ENCODE measurements around the gene REEP5. TPM values are rescaled to one million over a fixed set of nuclear protein-coding genes. Genes with fewer than 3 reads are reported as not detected.
"Not testable (repeated sequence)": the region's sequence is repeated elsewhere in the genome, so short reads cannot be mapped to it uniquely, and the experiment has no call there.

REEP5 gene
- total RNA-seq, 1 experiment from 2014 or later = 57.0 TPM

- Histone ChIP-seq H3K4me1 (replicated peaks) (peaks cover 17% of the 10 kb centered on the region), H3K27ac (no peak overlapping the region), H3K9me3 (replicated peaks) (no peaks in the 10 kb centered on the region), H3K4me3 (peak overlapping the region; percentile 68), H3K36me3 (peaks cover 52% of the 10 kb centered on the region), H3K27me3 (replicated peaks) (no peaks in the 10 kb centered on the region)
- DNase-seq (ENCODE audit: low read depth in 1 of 2, low spot score in 2 of 2) = no peak
Measured at GRCh38 chr5:112862085-112862484, 59.9 kb downstream of the REEP5 start.

DNA sequence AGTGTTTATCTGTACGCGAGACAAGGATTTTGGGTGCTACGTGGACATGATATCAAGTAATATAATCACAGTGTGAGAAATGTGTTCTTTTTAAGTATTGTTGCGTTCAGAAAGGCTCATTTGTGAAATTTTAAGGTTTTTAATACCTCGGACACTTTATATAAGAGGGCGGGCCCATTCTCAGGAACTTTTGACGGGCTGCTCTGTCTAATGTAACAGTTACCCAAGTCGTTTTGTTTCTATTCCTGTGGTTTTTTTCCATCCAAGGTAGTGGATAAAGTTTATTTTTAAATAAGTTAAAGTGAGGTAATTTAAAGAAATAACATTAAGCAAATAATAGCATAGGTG is 60.4 kb downstream of the REEP5 start:
- peak overlapping the region; percentile 68 for H3K4me3 ChIP-seq
- no peaks in the 10 kb centered on the region for H3K9me3 ChIP-seq (replicated peaks)
- peaks cover 47% of the 10 kb centered on the region for H3K36me3 ChIP-seq
- DNase-seq (ENCODE audit: low read depth in 1 of 2, low spot score in 2 of 2) = no peak
- H3K27ac ChIP-seq = peak overlapping the region; percentile 2; the same call in 1 of the 2 replicates
- no peaks in the 10 kb centered on the region for H3K27me3 ChIP-seq (replicated peaks)
- peaks cover 17% of the 10 kb centered on the region for H3K4me1 ChIP-seq (replicated peaks)

DNA sequence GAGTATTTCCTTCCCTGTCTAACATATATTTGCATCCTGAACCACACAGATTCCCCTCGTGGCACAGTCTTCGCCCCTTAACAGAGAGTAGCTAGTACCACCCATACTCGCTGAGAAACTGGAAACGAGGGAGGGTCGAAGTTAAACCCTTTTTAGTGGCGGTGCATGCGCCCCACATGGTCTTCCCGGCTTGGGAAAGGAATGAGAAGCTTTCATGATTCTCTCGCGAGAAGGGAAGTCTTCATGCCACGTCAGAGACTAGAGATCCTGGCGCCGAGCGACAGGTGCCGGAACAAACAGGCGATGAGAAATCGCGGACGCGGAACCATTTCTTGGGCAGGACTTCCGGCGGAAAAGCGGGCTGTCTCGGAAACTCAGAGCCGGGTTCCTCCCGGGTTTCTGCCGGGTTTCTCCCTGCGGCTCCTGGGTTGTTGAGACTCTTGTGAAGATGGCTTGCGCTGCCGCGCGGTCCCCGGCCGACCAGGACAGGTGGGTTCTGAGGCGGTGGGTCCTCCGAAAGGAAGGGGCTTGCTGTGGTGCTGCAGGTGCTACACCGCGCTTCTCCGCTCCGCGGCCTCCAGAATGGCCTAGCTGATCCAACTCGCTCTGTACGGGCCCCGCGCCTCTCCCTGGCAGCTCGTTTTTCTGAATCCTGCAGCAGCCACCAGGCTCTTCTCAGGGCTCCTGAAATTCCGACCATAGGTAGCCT is 60.9 kb downstream of the REEP5 start, which contains the start of gene SRP19:
SRP19 (plus strand) TSS at position 359 of the 709 bp plus-strand sequence; CDS start at position 449, 90 bp downstream.
- peak within 1 kb of the TSS; percentile 44 for H3K27ac ChIP-seq
- no peaks in the 10 kb centered on the region for H3K27me3 ChIP-seq (replicated peaks)
- peaks cover 42% of the 10 kb centered on the region for H3K36me3 ChIP-seq
- peak within 1 kb of the TSS; percentile 68 for H3K4me3 ChIP-seq
- DNase-seq (ENCODE audit: low read depth in 1 of 2, low spot score in 2 of 2) = peak; percentile 94 to 97
- H3K9me3 ChIP-seq (replicated peaks) = no peaks in the 10 kb centered on the region
- peaks cover 17% of the 10 kb centered on the region for H3K4me1 ChIP-seq (replicated peaks)

- H3K4me1 ChIP-seq (replicated peaks) = peaks cover 17% of the 10 kb centered on the region
- not testable (repeated sequence) for H3K9me3 ChIP-seq (replicated peaks); H3K27me3 ChIP-seq (replicated peaks); DNase-seq (ENCODE audit: low read depth in 1 of 2, low spot score in 2 of 2)
- H3K4me3 ChIP-seq = peak overlapping the region; percentile 68
- H3K36me3 ChIP-seq = peaks cover 39% of the 10 kb centered on the region
- peak overlapping the region; percentile 44 for H3K27ac ChIP-seq
Measured at GRCh38 chr5:112860571-112860928, 61.5 kb downstream of the REEP5 start.

DNA sequence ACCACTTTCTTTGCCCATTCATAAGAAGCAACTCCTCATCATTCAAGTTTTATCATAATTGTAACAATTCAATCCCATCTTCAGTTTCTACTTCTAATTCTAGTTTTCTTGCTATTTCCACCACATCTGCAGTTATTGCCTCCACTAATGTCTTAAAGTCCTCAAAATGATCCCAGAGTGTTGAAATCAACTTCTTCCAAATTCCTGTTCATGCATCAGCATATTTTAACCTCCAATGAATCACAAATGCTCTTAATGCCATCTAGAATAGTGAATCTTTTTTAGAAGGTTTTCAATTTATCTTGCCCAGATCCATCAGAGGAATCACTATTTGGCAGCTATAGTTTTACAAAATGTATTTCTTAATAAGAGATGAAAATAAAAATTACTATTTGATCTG is 64.2 kb downstream of the REEP5 start:
- Histone ChIP-seq H3K4me3 (no peak overlapping the region), H3K4me1 (replicated peaks) (peaks cover 12% of the 10 kb centered on the region), H3K9me3 (replicated peaks) (0 out of 2 replicates have a peak, but pooled peaks cover 3% of the 10 kb centered on the region), H3K27ac (no peak overlapping the region), H3K36me3 (peaks cover 12% of the 10 kb centered on the region), H3K27me3 (replicated peaks) (no peaks in the 10 kb centered on the region)
- DNase-seq (ENCODE audit: low read depth in 1 of 2, low spot score in 2 of 2) = no peak

DNA sequence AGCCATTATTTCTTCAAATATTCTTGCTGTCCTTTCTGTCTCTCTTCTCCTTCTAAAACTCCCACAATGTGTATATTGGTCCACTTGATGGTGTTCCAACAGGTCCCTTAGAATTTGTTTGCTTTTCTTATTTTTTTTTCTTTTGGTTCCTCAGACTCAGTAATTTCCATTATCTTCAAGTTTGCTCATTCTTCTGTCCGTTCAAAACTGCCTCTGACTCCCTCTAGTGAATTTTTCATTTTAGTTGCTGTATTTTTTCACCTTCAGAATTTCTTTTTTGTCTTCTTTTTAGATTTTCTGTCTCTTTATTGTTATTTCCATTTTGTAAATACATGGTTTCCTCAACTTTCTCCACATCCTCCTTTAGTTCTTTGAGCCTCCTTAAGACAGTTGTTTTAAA is 67.4 kb downstream of the REEP5 start:
- H3K27me3 ChIP-seq (replicated peaks) = no peaks in the 10 kb centered on the region
- H3K4me3 ChIP-seq = no peak overlapping the region
- no peaks in the 10 kb centered on the region for H3K36me3 ChIP-seq
- H3K9me3 ChIP-seq (replicated peaks) = 0 out of 2 replicates have a peak, but pooled peaks cover 3% of the 10 kb centered on the region
- no peak overlapping the region for H3K27ac ChIP-seq
- no peaks in the 10 kb centered on the region for H3K4me1 ChIP-seq (replicated peaks)
- DNase-seq (ENCODE audit: low read depth in 1 of 2, low spot score in 2 of 2) = no peak

- Histone ChIP-seq H3K27me3 (replicated peaks) (no peaks in the 10 kb centered on the region), H3K27ac (no peak overlapping the region), H3K36me3 (no peaks in the 10 kb centered on the region), H3K4me1 (replicated peaks) (no peaks in the 10 kb centered on the region), H3K4me3 (no peak overlapping the region), H3K9me3 (replicated peaks) (0 out of 2 replicates have a peak, but pooled peaks cover 3% of the 10 kb centered on the region)
- no peak for DNase-seq (ENCODE audit: low read depth in 1 of 2, low spot score in 2 of 2)
Measured at GRCh38 chr5:112849912-112850311, 72.1 kb downstream of the REEP5 start.

GRCh38 chr5:112848116-112848811 is 73.8 kb downstream of the REEP5 start:
- H3K9me3 ChIP-seq (replicated peaks) = no peaks in the 10 kb centered on the region
- H3K27ac ChIP-seq = no peak overlapping the region
- H3K27me3 ChIP-seq (replicated peaks) = no peaks in the 10 kb centered on the region
- H3K4me3 ChIP-seq = no peak overlapping the region
- DNase-seq (ENCODE audit: low read depth in 1 of 2, low spot score in 2 of 2) = peak in 1 of 2 experiments; percentile 70
- H3K36me3 ChIP-seq = no peaks in the 10 kb centered on the region
- H3K4me1 ChIP-seq (replicated peaks) = no peaks in the 10 kb centered on the region

GRCh38 chr5:112847306-112847705 is 74.7 kb downstream of the REEP5 start:
- Histone ChIP-seq H3K27me3 (replicated peaks) (no peaks in the 10 kb centered on the region), H3K9me3 (replicated peaks) (no peaks in the 10 kb centered on the region), H3K4me3 (no peak overlapping the region), H3K4me1 (replicated peaks) (no peaks in the 10 kb centered on the region), H3K36me3 (no peaks in the 10 kb centered on the region), H3K27ac (no peak overlapping the region)
- no peak for DNase-seq (ENCODE audit: low read depth in 1 of 2, low spot score in 2 of 2)

DNA sequence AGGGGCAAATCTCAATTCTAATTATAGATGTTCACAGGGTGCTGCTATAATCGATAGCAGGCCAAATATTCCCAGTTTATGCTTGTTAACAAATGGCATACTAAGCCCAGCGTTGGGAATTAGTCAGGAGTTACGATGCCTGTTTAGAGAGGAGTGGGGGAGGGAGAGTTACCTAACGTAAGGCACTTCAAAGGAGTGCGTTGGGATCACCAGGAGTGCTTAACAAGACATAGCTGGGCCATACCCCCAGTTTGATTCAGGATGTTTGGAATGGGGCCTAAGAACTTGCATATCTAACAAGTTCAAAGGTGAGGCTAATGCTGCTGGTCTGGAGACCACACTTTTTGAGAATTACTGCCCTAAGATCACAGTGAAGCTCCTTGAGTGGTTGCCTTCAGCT is 75.5 kb downstream of the REEP5 start:
- Histone ChIP-seq H3K9me3 (replicated peaks) (no peaks in the 10 kb centered on the region), H3K4me3 (no peak overlapping the region), H3K36me3 (peaks cover 4% of the 10 kb centered on the region), H3K27ac (no peak overlapping the region), H3K4me1 (replicated peaks) (no peaks in the 10 kb centered on the region), H3K27me3 (replicated peaks) (no peaks in the 10 kb centered on the region)
- DNase-seq (ENCODE audit: low read depth in 1 of 2, low spot score in 2 of 2) = no peak

- H3K36me3 ChIP-seq = peaks cover 25% of the 10 kb centered on the region
- no peaks in the 10 kb centered on the region for H3K9me3 ChIP-seq (replicated peaks)
- no peak for DNase-seq (ENCODE audit: low read depth in 1 of 2, low spot score in 2 of 2)
- no peak overlapping the region for H3K27ac ChIP-seq
- no peak overlapping the region for H3K4me3 ChIP-seq
- no peaks in the 10 kb centered on the region for H3K4me1 ChIP-seq (replicated peaks)
- no peaks in the 10 kb centered on the region for H3K27me3 ChIP-seq (replicated peaks)
Measured at GRCh38 chr5:112844489-112844888, 77.5 kb downstream of the REEP5 start.

GRCh38 chr5:112833971-112834370 is 88.1 kb downstream of the REEP5 start:
- Histone ChIP-seq H3K4me3 (no peak overlapping the region), H3K9me3 (replicated peaks) (no peaks in the 10 kb centered on the region), H3K4me1 (replicated peaks) (no peaks in the 10 kb centered on the region), H3K36me3 (peaks cover 33% of the 10 kb centered on the region), H3K27ac (no peak overlapping the region), H3K27me3 (replicated peaks) (no peaks in the 10 kb centered on the region)
- no peak for DNase-seq (ENCODE audit: low read depth in 1 of 2, low spot score in 2 of 2)

DNA sequence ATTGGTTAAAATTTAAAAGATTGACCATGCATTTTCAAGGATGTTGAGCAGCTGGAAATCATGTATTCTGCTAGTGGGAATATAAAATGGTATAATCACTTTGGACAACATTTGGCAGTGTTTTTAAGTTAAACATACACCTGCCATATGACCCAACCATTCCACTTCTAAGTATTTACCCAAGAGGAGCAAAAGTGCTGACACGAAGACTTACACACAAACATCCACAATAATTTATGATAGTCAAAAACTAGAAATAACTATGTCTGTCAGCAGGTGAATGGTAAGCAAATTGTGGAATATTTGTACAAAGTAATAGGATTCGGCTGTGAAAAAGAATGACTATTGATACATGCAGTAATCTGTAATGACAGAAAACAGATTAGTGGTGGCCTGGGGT is 91.6 kb downstream of the REEP5 start:
- no peak for DNase-seq (ENCODE audit: low read depth in 1 of 2, low spot score in 2 of 2)
- Histone ChIP-seq H3K27ac (no peak overlapping the region), H3K4me3 (no peak overlapping the region), H3K9me3 (replicated peaks) (no peaks in the 10 kb centered on the region), H3K4me1 (replicated peaks) (no peaks in the 10 kb centered on the region), H3K36me3 (peaks cover 18% of the 10 kb centered on the region), H3K27me3 (replicated peaks) (no peaks in the 10 kb centered on the region)
